HG03565 (cell line): ENCODE measurements around the gene OLFML3.
A peak's percentile ranks its signal among the peaks of the same experiment; 100 is the strongest.
"Not testable (repeated sequence)": the region's sequence is repeated elsewhere in the genome, so short reads cannot be mapped to it uniquely, and the experiment has no call there.

Experiments used
- ATAC-seq: cut with Tn5 transposase; IDR thresholded peaks from one replicate; pipeline ENCODE4 v1.9.1; 2021; ENCODE audit warnings: mild to moderate bottlenecking, moderate library complexity; ENCODE audit not compliant: unreplicated experiment

Gene OLFML3

DNA sequence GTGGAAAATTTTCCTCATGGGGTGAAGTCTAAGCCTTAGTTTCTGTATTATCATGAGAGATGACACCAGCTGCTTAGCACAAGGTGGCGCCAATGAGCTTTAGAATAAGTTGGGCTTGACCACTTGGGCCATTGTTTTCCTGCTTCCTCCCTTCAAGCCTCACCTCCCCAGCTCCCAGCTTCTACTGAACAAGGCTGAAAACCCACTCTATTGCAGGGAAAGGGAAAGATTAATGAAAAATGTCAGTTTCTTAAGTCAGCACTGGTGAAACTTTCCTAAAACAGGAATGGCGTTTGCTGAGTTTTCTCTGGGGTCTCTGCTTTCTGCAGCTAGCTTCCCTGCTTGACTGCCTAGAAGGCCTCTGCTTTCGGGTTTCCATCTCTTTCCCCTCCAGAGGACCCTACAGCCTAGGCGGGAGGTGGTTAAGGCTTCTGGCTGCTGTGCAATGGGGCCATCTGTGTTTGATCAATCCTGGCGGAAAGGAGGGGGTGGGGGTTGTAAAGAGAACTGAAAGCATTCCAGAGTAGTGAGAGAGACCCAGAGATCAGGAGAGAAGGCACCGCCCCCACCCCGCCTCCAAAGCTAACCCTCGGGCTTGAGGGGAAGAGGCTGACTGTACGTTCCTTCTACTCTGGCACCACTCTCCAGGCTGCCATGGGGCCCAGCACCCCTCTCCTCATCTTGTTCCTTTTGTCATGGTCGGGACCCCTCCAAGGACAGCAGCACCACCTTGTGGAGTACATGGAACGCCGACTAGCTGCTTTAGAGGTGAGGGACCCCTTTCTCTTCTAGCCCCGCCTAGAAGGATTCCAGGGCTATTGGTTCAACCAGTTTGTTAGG, at the start of gene OLFML3:
Gene OLFML3, plus strand, starts transcription at position 612 of the 840 bp plus-strand sequence. Its CDS starts 43 bp downstream, at position 655.
- no peak for ATAC-seq

DNA sequence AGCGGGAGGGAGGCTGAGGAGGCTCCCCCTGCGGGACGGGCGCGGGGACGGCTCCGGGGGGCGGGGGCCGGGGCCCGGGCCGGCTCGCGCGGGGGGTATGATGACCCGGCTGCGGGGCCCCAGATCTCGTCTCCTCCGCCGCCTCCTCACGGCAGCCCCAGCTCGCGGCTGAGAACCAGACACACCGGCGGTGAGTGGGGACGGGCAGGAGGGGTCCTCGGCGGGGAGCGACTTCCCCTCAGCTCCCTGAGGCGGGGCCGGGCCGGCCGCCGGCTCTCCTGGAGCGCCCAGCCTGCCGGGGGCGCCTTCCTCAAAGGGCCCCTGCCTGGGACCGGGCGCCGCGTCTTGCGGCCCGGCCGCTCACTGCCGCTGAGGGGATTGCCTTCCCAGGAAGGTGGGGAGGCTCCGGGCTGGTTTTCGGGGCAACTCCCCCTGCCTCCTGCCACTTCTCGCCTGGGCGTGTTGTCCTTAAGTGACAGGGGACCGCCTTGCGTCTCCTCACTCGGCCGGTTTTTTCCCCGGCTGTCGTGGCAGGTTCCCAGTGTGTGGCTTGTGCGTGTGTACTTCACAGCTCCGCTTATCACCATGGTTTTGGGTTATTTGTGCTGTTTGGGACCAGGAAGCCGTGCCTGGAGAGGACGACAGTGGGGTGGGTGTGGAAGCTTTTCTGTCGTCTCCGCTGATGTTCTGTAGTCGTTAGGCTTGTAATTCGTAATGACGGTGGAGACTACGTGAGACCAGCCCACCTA, 49.4 kb upstream of the OLFML3 start:
- peak; percentile 15 for ATAC-seq

GRCh38 chr1:113930499-113931161, 48.6 kb upstream of the OLFML3 start:
- ATAC-seq, result peak; percentile 12

GRCh38 chr1:113931451-113931851, 47.8 kb upstream of the OLFML3 start:
- no peak for ATAC-seq

DNA sequence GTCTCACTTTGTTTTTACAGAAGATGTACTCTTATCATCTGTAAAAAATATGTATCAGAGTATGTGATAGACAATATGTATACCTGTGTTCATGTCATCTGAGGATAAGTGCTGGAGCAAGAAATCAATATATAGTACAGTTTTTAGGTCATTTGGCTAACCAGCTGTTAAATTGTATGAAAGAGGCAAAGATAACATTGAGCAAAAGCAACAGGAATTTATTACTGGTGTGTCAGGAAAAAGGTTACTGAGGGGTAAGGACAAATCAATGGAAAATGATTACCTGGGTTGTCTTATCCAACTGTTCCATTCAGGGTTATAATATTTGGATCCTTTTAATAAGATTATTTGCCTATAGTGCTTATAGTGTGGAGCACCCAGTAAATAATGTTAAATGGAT, 45.3 kb upstream of the OLFML3 start:
- ATAC-seq, result no peak

DNA sequence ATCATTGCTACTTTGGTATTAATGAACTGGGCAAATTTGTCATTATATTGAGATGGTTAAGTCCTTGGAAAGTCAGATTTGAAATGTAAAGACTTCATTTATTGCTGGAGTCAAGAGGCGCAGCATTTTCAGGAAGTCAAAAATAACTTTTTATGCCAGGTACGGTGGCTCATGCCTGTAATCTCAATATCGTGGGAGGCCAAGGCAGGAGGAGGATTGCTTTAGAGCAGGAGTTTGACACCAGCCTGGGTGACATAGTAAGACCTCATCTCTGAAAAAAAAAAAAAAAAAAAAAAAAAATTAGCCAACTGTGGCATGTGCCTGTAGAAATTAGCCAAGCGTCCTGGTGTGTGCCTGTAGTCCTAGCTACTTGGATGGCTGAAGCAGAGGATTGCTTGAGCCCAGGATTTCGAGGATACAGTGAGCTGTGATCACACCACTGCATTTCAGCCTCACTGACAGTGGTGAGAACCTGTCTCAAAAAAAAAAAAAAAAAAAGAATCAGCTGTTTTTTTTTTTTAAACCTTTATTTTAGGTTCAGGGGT, 44.7 kb upstream of the OLFML3 start:
- no peak for ATAC-seq

DNA sequence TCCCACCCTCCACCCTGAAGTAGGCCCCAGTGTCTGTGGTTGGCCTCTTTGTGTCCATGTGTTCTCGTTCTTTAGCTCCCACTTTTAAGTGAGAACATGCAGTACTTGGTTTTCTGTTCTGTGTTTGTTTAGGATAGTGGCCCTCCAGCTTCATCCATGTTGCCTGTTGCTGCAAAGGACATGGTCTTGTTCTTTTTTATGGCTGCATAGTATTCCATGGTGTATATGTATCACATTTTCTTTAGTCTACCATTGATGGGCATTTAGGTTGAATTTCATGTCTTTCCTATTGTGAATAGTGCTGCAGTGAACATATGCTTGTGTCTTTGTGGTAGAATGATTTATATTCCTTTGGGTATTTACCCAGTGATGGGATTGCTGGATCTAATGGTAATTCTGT, 44.1 kb upstream of the OLFML3 start:
- no peak for ATAC-seq

DNA sequence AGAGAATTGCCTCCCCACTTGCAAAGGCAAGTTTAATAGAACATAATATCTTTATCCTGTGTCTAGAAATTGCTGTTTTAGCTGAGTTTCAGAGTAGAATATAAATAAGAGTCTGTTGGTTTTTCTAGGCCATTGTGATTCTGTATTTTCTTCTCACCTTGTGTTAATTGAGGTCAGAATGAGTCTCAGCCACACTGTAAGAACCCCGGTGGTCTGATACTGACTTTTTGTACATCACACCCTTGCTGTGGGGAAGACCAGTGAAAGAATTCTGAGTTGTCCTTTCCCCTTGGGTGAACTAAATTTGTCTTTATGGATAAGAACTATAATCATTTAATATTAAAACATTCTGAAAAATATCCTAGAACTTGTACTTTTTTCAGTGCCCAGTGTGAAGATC, 43.3 kb upstream of the OLFML3 start:
- ATAC-seq, result no peak

DNA sequence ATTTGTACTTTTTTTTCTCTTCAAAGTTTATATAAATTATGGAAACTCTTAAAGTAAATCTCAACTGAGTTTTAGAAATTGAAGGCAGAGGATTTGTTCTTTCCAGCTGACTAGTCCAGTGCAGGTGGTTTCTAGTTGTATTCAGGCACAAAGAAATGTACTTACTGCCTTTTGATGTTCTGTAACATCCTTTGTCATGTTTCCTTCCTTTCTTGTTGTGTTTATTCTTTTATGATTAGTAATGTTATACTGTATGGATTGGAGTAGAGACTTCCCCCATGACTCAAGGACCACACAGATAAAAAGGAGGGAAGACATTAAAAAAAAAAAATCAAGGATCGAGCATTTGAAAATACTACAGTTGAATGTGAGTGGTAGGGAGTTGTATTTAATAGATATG, 42.1 kb upstream of the OLFML3 start:
- ATAC-seq, result no peak

DNA sequence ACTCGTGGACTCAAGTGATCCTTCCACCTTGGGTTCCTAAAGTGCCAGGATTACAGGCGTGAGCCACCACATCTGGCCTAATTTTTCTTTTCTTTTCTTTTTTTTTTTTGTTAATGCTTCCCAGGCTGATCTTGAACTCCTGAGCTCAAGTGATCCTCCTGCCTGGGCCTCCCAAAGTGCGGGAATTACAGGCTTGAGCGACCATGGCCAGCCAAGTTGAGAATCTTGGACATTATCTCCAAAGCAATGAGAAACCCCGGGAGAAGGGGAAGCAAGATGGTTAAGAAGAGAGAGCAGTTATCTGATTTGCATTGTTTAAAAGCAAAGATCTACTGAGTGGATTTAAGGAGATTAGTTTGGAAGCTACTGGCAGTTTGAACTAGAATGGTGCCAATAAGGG, 41.1 kb upstream of the OLFML3 start:
- ATAC-seq, result no peak

- ATAC-seq, result no peak
Observed at GRCh38 chr1:113940365-113941244, 38.7 kb upstream of the OLFML3 start.

DNA sequence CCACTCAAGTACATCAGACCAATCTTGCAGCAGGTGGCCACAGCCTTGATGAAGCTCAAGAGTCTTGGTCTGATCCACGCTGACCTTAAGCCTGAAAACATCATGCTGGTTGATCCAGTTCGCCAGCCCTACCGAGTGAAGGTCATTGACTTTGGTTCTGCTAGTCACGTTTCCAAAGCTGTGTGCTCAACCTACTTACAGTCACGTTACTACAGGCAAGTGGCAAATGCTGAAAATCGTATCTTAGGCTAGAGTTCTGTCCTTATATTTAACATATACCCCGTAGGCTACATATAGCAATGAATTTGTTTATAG, 38.1 kb upstream of the OLFML3 start:
- ATAC-seq, result no peak

DNA sequence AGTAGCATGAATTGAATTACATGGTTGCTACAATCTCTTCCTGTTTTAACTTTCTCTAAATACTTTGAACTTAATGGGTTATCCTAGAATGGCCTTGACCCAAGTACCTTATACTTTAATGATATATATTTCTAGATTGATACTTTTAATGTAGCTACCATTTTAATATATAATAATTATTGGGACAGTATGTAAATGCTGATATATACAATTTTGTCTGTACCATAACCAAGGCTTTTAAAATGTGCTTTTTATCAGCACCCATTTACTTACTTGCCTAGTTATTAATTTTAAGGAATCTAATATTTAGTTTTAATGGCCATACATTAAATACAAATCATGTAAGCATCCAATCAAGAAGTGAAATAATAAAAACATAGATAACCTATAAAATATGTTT, 36.7 kb upstream of the OLFML3 start:
- no peak for ATAC-seq

- ATAC-seq, result no peak
Observed at GRCh38 chr1:113943028-113943811, 36.1 kb upstream of the OLFML3 start.

GRCh38 chr1:113945329-113945728, 33.9 kb upstream of the OLFML3 start:
- no peak for ATAC-seq

DNA sequence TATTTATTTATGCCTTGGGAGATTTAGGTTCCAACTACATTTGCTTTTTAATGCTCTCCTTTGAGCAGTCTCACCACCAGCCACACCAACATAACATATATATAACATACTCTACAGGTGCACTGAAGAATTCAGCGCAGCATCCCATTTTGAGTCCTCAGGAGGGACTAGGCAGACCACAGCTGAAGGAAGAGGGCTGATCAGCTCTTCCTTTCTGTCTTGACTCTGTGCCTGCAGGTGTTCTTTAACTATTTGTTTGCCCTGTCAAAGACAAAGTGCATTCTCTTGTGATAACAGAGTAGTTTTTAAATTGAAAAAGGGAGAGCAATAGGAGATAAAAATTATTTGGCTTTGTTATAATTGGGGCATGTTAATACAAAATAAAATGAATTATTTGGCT, 33.2 kb upstream of the OLFML3 start:
- ATAC-seq, result no peak

DNA sequence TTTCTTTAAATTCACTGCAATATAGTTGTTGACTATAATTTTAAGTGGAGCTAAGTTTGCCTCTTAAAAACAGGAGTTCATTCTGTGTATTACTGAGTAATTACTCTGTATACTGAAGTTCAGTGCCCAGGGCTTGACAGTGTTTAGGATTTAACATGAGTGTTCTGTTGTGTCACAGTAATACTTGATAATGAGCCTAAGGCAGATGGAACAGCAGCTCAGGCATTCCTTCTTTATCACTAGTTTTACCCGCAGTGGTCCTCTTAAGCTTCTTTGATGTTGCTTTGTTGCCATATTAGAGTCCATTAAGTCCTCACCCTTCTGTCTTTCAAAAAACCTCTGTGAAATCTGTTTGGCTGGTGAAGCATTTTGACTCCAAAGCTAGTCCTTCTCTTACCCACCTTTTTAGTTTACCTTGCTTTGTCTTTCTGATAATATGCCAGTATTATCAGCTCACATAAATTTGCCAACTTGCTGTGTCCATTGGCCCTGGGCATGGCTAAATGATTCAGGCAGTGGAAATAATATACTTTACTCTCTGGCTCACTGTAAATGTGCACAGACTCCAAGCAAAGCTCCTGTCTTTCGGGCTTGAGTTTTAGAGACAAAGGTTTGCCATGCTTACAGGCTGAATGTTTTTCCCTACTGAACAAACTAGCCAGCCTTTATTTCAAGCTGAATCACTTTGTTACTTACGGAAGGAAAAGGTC, 32.4 kb upstream of the OLFML3 start:
- ATAC-seq, result no peak

DNA sequence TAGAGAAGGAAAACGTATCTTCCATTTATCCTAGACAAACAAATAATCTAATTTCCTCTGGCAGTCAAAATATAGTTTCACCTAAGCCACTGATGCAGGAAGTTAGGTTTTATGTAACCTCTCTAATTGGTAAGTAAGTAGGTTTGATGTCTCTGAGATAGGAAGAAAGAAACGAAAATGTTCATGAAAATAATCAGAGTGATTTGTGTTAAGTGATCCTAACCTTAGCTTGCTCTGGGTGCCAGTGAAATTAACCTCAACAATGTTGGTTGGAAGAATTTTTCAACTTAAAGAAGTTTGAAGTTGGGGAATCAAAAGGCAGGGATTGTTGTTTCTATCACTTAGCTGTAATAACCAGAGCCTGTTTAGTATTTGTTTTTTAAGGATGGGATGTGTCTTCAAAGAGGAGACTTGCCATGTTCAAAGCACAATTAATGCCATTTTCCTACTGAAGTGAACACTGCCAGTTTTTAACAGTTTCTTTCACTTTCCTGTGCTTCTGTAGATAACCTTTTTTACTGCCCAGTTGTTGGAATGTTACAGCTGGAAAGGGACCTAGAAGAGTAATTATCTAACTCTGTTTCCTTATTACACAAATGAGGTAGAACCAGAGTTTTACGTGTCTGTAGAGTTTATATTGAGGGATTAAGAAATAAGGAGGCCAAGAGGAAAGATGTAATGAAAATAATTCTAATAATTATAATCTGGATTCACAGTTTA, 31.7 kb upstream of the OLFML3 start:
- no peak for ATAC-seq

GRCh38 chr1:113948151-113948550, 31.1 kb upstream of the OLFML3 start:
- ATAC-seq, result not testable (repeated sequence)
